ENCODE results near the gene GLMN. TPM values are rescaled to one million over a fixed set of nuclear protein-coding genes. Genes with fewer than 3 reads are reported as not detected.

GLMN gene
- polyA plus RNA-seq, 1 donor (not counting 4 experiments of a cell fraction or from before 2014, with no cell fraction given): 11.3 TPM

DNA sequence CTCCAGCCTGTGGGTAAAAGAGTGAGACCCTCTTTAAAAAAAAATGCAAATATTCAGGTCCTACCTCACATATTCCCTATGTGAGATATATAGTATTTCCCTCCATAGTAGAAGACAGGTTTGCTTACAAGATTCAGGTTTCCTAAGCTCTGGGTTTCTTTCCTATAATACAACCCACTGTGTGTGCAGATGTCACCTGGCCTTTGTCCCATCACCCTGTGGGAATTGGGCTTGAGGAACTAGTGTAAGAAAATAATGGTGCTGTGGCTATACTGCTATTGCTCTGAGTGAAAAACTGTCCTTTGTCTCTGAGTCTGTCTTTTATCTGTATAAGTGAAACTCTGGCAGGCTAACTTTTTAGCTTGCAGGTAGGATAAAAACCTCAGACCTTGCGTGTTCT lies 68.1 kb downstream of the GLMN start:
- H3K27me3 ChIP-seq (ENCODE audit: control insufficient read depth, extremely low read depth, insufficient read depth, low read length): no peaks in the 10 kb centered on the region
- no peak overlapping the region for H3K9ac ChIP-seq (ENCODE audit: control insufficient read depth, extremely low read depth, insufficient read depth, low read length)
- H3K4me2 ChIP-seq (ENCODE audit: control insufficient read depth, extremely low read depth, insufficient read depth, low read depth, low read length): no peak overlapping the region
- dilution Hi-C loops (cut with MboI; ENCODE audit: extremely low pct_ligation_motif_present, low sequenced_read_pairs): no loop called here
- no peaks in the 10 kb centered on the region for H3K79me2 ChIP-seq (ENCODE audit: control insufficient read depth, insufficient read depth, low read length)
- no peaks in the 10 kb centered on the region for H3K9me3 ChIP-seq (ENCODE audit: control insufficient read depth, low read depth, low read length)
- no peaks in the 10 kb centered on the region for H3K9me1 ChIP-seq (ENCODE audit: control insufficient read depth, extremely low read depth, insufficient read depth, low read length)
- H3K4me3 ChIP-seq (ENCODE audit: control insufficient read depth in 2 of 3, extremely low read depth in 1 of 3, insufficient read depth in 2 of 3, low read depth in 1 of 3, low read length in 3 of 3): no peak overlapping the region
- H4K20me1 ChIP-seq (ENCODE audit: control insufficient read depth, extremely low read depth, insufficient read depth, low read length): no peaks in the 10 kb centered on the region
- H3K36me3 ChIP-seq (ENCODE audit: control insufficient read depth in 2 of 2, extremely low read depth in 1 of 2, insufficient read depth in 2 of 2, low read length in 2 of 2): no peaks in the 10 kb centered on the region
- no peaks in the 10 kb centered on the region for H3K4me1 ChIP-seq (ENCODE audit: control insufficient read depth, extremely low read depth, insufficient read depth, low read length)
- FAIRE-seq (no peak), DNase-seq (ENCODE audit: low read depth, low spot score) (no peak)
- H2AFZ ChIP-seq (ENCODE audit: control insufficient read depth, low read length): no peak overlapping the region
- TF ChIP-seq, protein P1, sequence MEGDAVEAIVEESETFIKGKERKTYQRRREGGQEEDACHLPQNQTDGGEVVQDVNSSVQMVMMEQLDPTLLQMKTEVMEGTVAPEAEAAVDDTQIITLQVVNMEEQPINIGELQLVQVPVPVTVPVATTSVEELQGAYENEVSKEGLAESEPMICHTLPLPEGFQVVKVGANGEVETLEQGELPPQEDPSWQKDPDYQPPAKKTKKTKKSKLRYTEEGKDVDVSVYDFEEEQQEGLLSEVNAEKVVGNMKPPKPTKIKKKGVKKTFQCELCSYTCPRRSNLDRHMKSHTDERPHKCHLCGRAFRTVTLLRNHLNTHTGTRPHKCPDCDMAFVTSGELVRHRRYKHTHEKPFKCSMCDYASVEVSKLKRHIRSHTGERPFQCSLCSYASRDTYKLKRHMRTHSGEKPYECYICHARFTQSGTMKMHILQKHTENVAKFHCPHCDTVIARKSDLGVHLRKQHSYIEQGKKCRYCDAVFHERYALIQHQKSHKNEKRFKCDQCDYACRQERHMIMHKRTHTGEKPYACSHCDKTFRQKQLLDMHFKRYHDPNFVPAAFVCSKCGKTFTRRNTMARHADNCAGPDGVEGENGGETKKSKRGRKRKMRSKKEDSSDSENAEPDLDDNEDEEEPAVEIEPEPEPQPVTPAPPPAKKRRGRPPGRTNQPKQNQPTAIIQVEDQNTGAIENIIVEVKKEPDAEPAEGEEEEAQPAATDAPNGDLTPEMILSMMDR (optimal IDR thresholded peaks at IDR 0.05 in 1 of 3, IDR thresholded peaks at IDR 0.05 in 1 of 3, conservative IDR thresholded peaks at IDR 0.05 in 1 of 3; ENCODE audit: extremely low read depth in 1 of 3, insufficient read depth in 2 of 3, low read length in 3 of 3): no peak
- TF ChIP-seq EZH2 (IDR thresholded peaks at IDR 0.05; ENCODE audit: low read length): no peak
- H3K27ac ChIP-seq (ENCODE audit: control insufficient read depth, insufficient read depth, low read length): no peak overlapping the region

DNA sequence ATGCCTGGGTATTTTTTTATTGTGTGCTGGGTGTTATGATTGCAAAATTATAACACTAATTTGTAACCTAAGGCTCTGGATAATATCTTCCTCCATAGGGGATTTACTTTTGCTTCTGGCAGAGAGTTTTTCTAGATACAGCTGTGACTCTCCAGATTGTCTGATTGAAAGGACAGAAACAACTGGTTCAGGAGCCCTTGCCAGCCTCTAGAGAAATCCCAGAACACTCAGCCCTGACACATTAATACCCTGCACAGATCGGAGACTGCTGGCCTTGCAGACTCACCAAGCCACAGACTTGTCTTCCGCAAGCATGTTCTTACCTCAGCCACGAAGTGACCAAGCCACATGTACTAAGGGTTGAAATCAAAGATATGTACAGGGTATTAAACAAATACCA lies 70.4 kb downstream of the GLMN start:
- Histone ChIP-seq H3K4me3 (ENCODE audit: control insufficient read depth in 2 of 3, extremely low read depth in 1 of 3, insufficient read depth in 2 of 3, low read depth in 1 of 3, low read length in 3 of 3) (no peak overlapping the region), H3K4me2 (ENCODE audit: control insufficient read depth, extremely low read depth, insufficient read depth, low read depth, low read length) (no peak overlapping the region), H3K36me3 (ENCODE audit: control insufficient read depth in 2 of 2, extremely low read depth in 1 of 2, insufficient read depth in 2 of 2, low read length in 2 of 2) (no peaks in the 10 kb centered on the region), H4K20me1 (ENCODE audit: control insufficient read depth, extremely low read depth, insufficient read depth, low read length) (no peaks in the 10 kb centered on the region), H3K79me2 (ENCODE audit: control insufficient read depth, insufficient read depth, low read length) (no peaks in the 10 kb centered on the region), H3K4me1 (ENCODE audit: control insufficient read depth, extremely low read depth, insufficient read depth, low read length) (no peaks in the 10 kb centered on the region), H3K9me3 (ENCODE audit: control insufficient read depth, low read depth, low read length) (no peaks in the 10 kb centered on the region), H3K9ac (ENCODE audit: control insufficient read depth, extremely low read depth, insufficient read depth, low read length) (no peak overlapping the region), H3K27me3 (ENCODE audit: control insufficient read depth, extremely low read depth, insufficient read depth, low read length) (no peaks in the 10 kb centered on the region), H2AFZ (ENCODE audit: control insufficient read depth, low read length) (no peak overlapping the region), H3K27ac (ENCODE audit: control insufficient read depth, insufficient read depth, low read length) (no peak overlapping the region), H3K9me1 (ENCODE audit: control insufficient read depth, extremely low read depth, insufficient read depth, low read length) (no peaks in the 10 kb centered on the region)
- dilution Hi-C loops (cut with MboI; ENCODE audit: extremely low pct_ligation_motif_present, low sequenced_read_pairs): no loop called here
- no peak for FAIRE-seq
- DNase-seq (ENCODE audit: low read depth, low spot score): no peak
- no peak for TF ChIP-seq EZH2 (IDR thresholded peaks at IDR 0.05; ENCODE audit: low read length)
- TF ChIP-seq, protein P1 (optimal IDR thresholded peaks at IDR 0.05 in 1 of 3, IDR thresholded peaks at IDR 0.05 in 1 of 3, conservative IDR thresholded peaks at IDR 0.05 in 1 of 3; ENCODE audit: extremely low read depth in 1 of 3, insufficient read depth in 2 of 3, low read length in 3 of 3): no peak
